ENCODE measurements around the gene CXCL12. TPM values are rescaled to one million over a fixed set of nuclear protein-coding genes. Genes with fewer than 3 reads are reported as not detected.

The CXCL12 gene
- polyA plus RNA-seq, 1 experiment = 217 TPM

DNA sequence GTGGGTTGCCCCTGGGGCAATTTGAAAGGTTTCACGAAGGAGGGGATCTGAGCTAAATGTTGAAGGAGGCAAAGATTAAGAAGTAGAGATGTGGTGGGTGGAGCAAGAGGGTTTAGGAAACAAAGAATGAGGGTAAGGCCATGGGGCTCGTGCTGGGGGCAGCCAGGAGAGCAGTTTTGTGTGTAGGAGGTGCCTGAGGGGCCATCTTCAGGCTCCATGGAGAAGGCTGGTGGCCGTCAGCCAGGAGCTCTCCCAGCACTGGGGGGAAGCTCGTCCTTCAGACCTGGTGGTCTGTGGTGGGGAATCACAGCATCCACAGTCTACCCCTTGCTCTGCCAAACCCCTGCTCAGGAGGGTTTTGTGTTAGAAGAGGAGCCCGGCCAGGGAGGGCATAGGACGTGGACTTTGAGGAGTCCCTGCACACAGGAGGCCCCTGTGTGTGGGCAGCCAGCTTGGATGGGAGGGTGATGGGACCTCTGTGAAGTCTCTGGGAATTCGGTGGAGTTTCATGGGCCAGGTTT lies 11.8 kb upstream of the CXCL12 start:
- CTCF ChIA-PET = interaction anchor here (1.0 to 1.9 kb wide), 4 partner anchors 10 to 707 kb away, joined by 4 to 9 read pairs (median 6); no protein-coding TSS in a partner anchor
- Histone ChIP-seq H3K27me3 (ENCODE audit: control insufficient read depth, insufficient read depth, low read length) (no peaks in the 10 kb centered on the region; the same call in 1 of the 2 replicates), H3K4me3 (ENCODE audit: low read depth, low read length) (no peak overlapping the region), H3K36me3 (ENCODE audit: control insufficient read depth, insufficient read depth, low read length) (no peaks in the 10 kb centered on the region)
- DNase-seq (ENCODE audit: low read depth) = no peak
- POLR2A ChIA-PET = no interaction called here
- TF ChIP-seq, protein P1, sequence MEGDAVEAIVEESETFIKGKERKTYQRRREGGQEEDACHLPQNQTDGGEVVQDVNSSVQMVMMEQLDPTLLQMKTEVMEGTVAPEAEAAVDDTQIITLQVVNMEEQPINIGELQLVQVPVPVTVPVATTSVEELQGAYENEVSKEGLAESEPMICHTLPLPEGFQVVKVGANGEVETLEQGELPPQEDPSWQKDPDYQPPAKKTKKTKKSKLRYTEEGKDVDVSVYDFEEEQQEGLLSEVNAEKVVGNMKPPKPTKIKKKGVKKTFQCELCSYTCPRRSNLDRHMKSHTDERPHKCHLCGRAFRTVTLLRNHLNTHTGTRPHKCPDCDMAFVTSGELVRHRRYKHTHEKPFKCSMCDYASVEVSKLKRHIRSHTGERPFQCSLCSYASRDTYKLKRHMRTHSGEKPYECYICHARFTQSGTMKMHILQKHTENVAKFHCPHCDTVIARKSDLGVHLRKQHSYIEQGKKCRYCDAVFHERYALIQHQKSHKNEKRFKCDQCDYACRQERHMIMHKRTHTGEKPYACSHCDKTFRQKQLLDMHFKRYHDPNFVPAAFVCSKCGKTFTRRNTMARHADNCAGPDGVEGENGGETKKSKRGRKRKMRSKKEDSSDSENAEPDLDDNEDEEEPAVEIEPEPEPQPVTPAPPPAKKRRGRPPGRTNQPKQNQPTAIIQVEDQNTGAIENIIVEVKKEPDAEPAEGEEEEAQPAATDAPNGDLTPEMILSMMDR (IDR thresholded peaks at IDR 0.05; ENCODE audit: insufficient read depth, low read depth, low read length) = no peak

DNA sequence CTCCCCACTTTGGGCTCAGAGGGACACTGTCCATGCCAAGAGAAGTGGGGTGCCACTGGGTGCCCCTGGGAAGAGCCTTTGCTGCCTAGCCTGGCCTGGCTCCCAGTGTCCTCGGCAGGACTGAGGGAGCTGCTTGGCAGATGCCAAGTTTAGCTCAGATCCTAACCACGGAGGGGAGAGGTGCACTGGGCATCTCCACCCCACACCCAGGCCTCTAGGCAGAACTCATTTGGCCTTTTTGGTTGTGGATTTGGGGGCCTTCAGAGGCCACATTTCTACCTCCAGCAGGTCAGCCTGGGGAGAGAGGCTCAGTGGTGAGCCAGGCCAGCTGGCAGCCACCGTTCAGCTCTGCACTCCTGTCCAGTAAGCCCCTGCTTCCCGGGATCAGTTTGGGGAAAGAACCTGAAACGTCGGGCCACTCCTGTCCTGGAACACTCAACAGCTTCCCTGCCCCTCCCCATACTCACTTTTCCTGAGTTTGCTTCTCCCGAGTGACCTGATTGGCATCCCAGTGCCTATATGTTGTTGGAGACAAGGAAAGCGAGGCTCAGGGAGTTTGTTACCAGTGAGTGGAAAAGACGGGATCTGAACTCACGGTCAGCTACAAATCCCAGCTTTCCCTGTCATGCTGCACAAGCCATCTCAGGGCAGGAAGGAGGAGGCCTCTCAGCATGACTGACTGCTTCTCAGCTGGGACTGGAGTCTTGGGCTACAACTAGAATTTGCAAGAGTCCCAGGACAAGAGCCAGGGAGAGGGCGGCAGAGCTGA lies 11.2 kb upstream of the CXCL12 start:
- ChIA-PET POLR2A (no interaction called here), CTCF (interaction anchor here (1.6 to 1.9 kb wide), 3 partner anchors 457 to 706 kb away, joined by 5 to 9 read pairs (median 6); no protein-coding TSS in a partner anchor)
- no peak for DNase-seq (ENCODE audit: low read depth)
- TF ChIP-seq, protein P1 (IDR thresholded peaks at IDR 0.05; ENCODE audit: insufficient read depth, low read depth, low read length) = no peak
- no peaks in the 10 kb centered on the region for H3K36me3 ChIP-seq (ENCODE audit: control insufficient read depth, insufficient read depth, low read length)
- H3K27me3 ChIP-seq (ENCODE audit: control insufficient read depth, insufficient read depth, low read length) = no peaks in the 10 kb centered on the region; the same call in 1 of the 2 replicates
- H3K4me3 ChIP-seq (ENCODE audit: low read depth, low read length) = no peak overlapping the region

DNA sequence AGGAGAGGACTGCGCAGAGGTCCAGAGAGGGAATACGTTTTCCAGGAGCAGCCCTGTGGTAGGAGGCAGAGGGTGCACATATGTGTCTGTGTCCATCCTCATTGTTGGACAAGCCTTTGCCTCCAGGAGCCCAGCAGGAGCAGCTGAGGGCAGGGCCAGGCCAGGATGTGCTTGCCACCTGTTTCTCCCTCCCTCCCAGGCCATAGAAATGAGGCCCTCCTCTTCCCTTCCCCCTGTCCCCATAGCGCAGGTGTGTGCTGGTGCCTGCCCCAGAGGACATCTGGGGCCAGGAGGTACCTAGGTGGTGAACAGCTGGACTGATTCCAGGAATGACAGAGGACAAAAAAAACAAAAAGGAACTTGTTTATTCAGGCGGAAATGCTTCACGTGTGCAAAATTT lies 10.5 kb upstream of the CXCL12 start:
- H3K27me3 ChIP-seq (ENCODE audit: control insufficient read depth, insufficient read depth, low read length) = no peaks in the 10 kb centered on the region; the same call in 1 of the 2 replicates
- TF ChIP-seq, protein P1 (IDR thresholded peaks at IDR 0.05; ENCODE audit: insufficient read depth, low read depth, low read length) = no peak
- H3K36me3 ChIP-seq (ENCODE audit: control insufficient read depth, insufficient read depth, low read length) = no peaks in the 10 kb centered on the region
- ChIA-PET CTCF (interaction anchor here (0.6 to 3.8 kb wide), 2 partner anchors 175 to 462 kb away, joined by 3 to 15 read pairs; no protein-coding TSS in a partner anchor), POLR2A (no interaction called here)
- no peak for DNase-seq (ENCODE audit: low read depth)
- H3K4me3 ChIP-seq (ENCODE audit: low read depth, low read length) = no peak overlapping the region

DNA sequence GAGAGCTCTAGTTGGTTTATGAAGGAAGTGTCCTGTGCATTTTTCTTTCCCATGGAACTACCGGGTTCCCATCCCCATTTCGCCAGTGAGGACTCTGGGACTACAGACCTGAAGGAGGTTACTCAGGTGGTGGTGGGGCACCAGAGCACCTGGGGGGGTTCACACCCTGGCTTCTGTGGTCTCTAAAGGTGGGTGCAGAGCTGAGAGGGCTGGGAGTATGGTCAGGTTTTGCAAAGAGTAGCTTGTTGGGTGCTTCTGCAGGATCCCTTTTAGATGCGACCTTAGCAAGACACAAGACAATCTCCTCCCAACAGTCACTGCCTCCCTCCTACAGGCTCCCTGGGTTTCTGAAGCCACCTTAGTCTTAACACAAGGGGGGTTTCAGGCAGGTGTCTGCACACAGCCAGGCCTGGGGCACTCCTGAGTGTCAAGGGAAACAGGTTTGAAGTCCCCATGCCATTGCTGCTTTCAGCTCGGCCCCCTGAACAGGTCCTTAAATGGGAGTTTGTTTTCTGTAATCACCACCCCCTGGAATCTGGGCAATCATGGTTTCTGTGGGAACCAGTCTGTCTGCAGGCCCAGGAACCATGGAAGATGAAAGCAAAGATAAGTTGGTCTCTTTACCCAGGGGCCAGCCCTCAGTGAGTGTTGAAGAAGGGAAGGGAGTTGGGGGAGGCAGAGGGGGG lies 9.9 kb upstream of the CXCL12 start:
- ChIA-PET CTCF (interaction anchor here (0.6 to 3.8 kb wide), 2 partner anchors 176 to 463 kb away, joined by 3 to 15 read pairs; no protein-coding TSS in a partner anchor), POLR2A (interaction anchor here (0.6 kb wide), 1 partner anchor 92 kb away, joined by 3 read pairs; no protein-coding TSS in a partner anchor)
- TF ChIP-seq, protein P1 (IDR thresholded peaks at IDR 0.05; ENCODE audit: insufficient read depth, low read depth, low read length) = no peak
- Histone ChIP-seq H3K36me3 (ENCODE audit: control insufficient read depth, insufficient read depth, low read length) (no peaks in the 10 kb centered on the region), H3K4me3 (ENCODE audit: low read depth, low read length) (no peak overlapping the region), H3K27me3 (ENCODE audit: control insufficient read depth, insufficient read depth, low read length) (no peaks in the 10 kb centered on the region; the same call in 1 of the 2 replicates)
- no peak for DNase-seq (ENCODE audit: low read depth)
